Ishikawa (cell line): ENCODE measurements around the gene RIMS1.

Experiments
- EP300 ChIP-seq: IDR thresholded peaks from 2 replicates; pipeline ENCODE4 v1.6.1; 2012; ENCODE audit warnings: borderline replicate concordance
- MAX ChIP-seq: IDR thresholded peaks from 2 replicates; pipeline ENCODE4 v1.6.1; 2012
- RAD21 ChIP-seq: IDR thresholded peaks from 2 replicates; pipeline ENCODE4 v1.6.1; 2012; ENCODE audit warnings: low read depth
- USF1 ChIP-seq: IDR thresholded peaks from 2 replicates; pipeline ENCODE4 v1.6.1; 2012
- YY1 ChIP-seq: IDR thresholded peaks from 2 replicates; pipeline ENCODE4 v1.6.1; 2012; ENCODE audit warnings: low read depth
- ZBTB7A ChIP-seq: IDR thresholded peaks from 2 replicates; pipeline ENCODE4 v1.6.1; 2012; ENCODE audit warnings: low read depth

GRCh38 chr6:72381076-72381475 is 494.7 kb downstream of the RIMS1 start:
- no peak for TF ChIP-seq RAD21
- no peak for TF ChIP-seq ZBTB7A
- TF ChIP-seq EP300 = no peak
- TF ChIP-seq USF1 = no peak
- TF ChIP-seq YY1 = no peak
- TF ChIP-seq MAX = no peak
